Inflammatory macrophage (primary cell): ENCODE measurements around the gene TRIM3.
"Not testable (repeated sequence)": the region's sequence is repeated elsewhere in the genome, so short reads cannot be mapped to it uniquely, and the experiment has no call there.

Source experiments
- DNase-seq, 2 donors: peaks; one replicate each; pipeline ENCODE4 v3.0.0-alpha.2; 2020 to 2022
- total RNA-seq, 18 experiments: gene quantifications; one replicate each; lab custom pipeline; 2026; ENCODE audit warnings: mixed read lengths in 6 of 18, inconsistent platforms in 2 of 18; lab: John Stamatoyannopoulos, UW

TRIM3 gene
- total RNA-seq = 1.8 to 13.4 (median 6.7) reads per million in 18 experiments

DNA sequence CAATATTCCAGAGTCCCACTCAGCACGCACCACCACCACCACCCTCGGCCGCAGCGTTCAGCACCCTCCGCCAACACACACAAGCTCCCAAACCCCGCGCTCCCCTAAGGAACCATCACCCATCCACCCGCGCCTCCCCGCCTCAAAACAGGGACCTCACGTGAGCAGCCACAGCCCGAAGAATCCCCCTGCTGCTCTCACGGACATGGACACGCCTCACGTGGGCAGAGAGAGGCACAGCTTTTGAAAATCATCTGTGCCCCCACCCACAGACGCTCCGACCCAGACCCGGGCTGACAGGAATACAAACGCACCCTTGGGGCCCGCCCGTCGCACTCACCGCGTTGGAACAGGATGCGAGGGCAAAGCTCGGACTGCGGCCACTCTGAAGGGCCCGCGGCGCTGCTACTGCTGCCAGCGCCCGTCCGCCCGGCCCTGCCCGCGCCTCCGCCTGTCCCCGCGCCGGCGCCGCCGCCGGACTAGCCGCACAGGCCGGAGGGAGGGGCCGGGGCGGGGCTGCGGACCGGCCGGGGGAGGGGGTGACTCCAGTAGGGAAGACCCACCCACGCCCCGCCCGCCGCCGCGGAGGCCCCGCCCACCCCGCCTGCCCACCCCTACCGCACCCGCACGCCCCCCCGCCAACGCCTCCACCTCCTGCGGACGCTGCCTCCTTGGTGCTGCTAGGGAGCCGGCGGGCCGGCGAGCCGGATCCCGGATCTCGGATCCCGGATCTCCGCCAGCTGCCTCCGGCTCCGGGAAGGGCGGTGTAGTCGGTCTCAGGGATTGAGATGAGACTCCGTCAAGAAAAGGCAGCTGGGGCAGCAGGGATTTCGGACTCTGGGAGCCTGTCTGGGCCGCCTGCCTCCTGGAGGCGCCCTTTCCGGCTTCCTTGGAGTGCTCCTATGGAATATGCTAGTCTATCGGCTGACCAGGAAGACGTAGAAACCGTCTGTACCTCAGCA is at the start of gene TRIM3:
TSS of gene TRIM3 (minus strand) at position 491 of the 962 bp plus-strand sequence. CDS start 8,246 bp downstream, outside the sequence.
- DNase-seq = peak; percentile 59 to 75

DNA sequence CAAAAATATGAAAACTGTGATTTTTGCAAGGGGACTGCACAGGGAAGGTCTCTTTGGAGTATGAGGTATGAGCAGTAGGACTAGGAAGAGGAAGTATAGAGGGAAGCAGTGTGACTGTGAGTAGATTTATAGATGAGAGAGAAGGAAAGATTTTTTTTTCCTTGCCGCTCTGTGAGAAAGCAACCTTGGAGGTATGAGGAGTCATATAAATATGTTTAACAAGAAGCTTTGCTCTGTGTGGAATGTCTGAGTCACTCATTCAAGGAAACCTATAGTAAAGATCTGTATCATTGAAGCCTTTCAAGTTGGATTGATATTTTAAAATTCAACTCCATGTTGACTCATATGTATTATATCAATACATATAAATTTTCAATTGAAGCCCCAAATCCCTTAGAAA is 49.5 kb upstream of the TRIM3 start:
- no peak for DNase-seq

DNA sequence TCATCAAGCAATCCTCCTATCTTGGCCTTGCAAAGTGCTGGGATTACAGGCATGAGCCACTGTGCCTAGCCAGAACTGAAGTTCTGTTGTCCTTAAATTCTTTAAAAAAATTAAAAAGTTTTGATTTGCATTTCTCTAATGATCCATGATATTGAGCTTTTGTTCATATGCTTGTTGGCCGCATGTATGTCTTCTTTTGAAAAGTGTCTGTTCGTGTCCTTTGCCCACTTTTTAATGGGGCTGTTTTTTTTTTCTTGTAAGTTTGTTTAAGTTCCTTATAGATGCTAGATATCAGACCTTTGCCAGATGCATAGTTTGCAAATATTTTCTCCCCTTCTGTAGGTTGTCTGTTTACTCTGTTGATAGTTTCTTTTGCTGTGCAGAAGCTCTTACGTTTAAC is 48.2 kb upstream of the TRIM3 start:
- not testable (repeated sequence) for DNase-seq

DNA sequence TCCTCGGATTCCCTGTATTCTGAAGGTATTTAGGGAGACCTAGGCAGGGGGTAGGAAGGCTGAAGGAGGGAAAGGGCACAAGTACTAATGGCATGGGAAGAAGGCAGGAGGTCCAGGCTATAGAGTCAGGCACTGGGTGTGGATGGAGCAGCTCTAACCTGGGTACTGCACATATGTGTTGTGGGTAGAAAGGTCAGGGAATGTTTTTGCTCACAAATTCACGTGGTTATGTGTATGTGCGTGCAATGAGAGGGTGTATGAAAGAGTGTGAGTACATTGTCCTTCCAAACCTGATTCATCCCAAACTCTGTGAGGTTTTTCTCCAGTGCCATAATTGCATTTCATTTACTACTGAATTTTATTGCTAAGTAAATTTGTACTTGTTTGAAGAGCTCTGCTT is 46.5 kb upstream of the TRIM3 start:
- DNase-seq = no peak

DNA sequence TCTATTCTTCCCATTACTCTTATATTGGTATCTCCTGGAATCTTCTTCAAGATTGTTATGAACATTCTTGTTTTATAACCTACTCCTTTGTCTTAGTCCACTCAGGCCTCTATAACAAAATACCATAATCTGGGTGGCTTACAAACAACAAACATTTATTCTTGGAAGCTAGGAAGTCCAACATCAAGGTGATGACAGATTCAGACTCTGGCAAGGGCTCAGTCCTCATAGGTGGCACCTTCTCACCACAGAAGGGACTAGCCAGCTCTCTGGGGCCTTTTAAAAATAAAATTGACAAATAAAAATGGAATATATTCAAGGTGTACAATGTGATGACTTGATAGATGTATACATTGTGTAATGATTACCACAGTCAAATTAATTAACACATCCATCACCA is 43.1 kb upstream of the TRIM3 start:
- no peak for DNase-seq

DNA sequence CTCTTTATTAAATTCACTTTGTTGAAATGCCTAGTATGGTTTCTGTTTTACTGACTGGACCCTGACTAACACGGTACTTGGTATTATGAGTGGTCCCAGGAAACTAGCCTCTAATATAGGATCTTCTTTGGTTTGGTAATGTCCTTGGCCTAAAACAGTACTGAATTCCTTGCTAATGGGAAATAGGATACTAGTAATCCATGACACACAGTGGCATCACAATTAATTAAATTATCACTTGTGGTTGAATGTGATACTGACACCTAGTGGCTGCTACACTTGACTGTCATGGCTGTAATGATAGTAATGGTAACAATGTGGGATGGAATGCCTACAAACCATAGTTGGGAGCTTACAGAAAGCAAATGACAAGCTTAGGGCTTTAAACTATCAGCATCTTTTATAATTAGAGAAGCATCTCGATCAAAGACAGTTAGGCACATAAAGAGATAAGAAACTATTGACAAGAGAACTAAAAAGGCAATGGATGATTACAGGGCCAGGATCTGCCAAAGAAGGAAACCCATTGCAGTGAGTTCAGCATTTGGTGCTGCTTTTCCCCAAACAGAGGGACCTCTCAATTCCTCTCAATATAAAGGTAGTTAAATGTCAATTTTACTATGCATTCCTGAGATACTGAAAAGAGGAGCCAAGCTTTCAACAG is 32.0 kb upstream of the TRIM3 start:
- peak; percentile 27 to 49 for DNase-seq

DNA sequence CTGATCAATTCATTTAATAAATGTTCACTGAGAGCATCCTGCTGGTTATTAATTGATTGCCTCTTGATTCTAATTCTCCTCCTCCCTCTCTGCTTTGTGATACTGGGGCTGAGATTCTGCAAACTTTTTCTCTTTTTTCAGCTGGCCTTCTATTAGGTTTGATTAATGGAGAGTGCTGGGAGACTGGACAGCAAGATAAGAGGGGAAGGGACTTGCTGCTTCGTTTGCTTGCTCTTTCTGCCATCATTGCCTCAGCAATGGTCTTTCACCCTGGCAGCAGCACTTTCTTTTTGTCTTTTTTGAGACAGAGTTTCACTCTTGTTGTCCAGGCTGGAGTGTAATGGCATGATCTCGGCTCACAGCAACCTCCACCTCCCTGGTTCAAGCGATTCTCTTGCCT is 30.4 kb upstream of the TRIM3 start:
- no peak for DNase-seq

DNA sequence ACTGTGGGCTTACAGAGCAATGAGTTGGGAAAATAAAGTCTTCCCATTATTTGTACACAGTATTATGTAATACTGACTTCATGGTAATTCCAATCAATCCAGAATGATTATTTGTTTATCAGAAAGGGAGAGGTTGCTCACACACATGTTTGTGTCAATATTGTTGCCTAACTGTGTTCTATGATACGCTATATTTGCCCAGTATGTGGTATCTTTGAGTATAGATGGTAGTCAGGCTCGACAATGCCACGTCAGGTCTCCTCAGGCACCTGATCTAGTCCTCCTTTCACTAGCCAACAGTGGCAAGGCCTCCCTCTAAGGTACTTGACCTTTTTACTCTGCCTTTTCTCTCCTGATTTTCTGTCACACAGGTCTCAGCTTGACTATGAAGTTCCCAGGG is 28.6 kb upstream of the TRIM3 start:
- no peak for DNase-seq

DNA sequence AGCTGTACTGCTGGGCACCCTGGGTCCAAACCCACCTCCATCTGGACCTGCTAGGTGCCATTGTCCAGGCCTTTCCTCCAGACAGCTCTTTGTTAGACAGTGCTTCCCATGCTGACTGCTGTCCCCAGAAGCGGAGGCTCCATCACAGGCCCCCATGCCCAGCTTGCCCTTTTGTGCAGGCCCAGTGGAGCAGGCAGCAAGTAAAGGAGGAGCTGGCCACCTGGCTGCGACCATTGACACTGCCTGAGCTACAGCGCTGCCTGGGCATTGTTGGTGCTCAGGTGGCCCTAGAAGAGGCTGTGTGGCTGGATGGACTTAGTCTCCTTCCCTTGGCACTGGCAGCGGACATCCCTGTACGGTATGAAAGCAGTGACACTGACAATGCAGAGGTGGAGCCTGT is 24.8 kb upstream of the TRIM3 start:
- no peak for DNase-seq

DNA sequence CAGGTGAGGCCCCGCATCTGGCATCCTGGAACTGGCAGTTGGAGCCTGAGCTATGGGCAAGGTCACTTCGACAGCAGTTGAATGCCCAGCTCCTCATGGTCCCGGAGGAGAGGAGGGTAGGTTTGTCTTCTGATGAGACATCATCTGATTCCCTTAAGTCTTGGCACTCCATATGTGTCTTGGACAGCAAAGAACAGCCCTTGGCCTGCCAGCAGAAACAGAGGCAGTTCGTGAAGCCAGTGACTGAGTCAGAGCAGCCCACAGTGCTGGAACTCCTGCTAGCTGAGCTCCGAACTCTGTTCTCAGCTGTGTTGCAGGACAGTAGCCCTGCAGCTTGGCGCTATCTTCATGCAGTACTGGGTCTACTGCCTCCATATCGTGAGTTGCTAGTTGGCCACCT is 24.4 kb upstream of the TRIM3 start:
- DNase-seq = no peak

DNA sequence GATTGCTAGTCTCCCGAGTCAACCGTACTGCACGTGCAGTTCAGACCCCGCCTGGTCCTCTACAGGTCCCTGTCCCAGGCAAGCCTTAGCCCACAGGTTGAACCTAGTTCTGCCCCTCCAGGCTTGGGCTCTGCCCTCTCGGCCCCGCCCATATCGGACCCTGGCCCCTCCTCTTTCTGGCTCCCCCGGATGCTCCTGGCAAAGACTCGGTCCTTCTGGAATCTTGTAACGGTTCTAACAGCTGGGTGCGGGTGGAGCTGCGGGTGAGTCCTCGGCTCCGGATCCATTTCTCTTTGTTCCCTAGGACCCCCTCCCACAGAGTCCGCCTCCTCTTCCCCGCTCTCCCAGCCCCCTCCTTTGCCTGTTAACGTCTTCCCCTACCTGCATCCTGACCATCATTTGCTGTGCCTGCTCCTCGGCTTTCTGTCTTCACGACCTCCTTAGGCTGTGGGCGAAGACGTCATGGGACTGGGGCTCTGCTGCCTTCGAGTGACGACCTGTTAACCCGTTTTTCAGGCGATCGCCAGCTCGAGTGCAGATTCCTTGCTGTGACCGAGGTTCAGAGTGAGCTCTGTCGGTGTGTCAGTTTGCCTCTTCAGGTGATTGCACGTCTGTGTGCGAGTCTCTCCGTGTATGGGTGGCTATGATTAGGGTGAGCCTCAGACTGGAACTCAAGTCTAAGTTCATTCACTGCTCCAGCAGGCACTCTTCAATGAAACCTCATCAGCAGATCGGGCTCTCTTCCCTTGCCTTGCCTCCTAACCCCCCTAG is 23.5 kb upstream of the TRIM3 start, which contains the start of gene DNHD1:
TSS of gene DNHD1 (plus strand) at position 212 of the 771 bp plus-strand sequence. CDS start 936 bp downstream, outside the sequence.
- no peak for DNase-seq

DNA sequence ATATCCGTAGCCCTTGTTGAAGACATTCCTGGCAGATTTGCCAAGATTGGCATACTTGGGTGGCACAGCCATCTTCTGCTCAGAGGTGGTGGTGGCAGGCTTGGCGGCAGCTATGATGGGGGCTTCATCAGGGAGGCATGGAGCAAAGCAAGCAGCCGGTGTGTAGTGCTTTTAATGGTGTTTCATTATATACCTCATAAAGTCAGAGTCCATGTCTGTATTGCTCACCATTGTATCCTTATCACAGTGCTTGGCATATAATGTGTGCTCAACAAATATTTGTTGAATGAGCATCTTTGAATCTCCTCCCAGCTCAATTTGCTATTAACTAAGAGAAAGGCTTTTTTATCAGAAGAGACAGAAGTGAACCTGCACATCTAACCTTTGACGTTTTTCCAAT is 15.6 kb upstream of the TRIM3 start:
- no peak for DNase-seq

DNA sequence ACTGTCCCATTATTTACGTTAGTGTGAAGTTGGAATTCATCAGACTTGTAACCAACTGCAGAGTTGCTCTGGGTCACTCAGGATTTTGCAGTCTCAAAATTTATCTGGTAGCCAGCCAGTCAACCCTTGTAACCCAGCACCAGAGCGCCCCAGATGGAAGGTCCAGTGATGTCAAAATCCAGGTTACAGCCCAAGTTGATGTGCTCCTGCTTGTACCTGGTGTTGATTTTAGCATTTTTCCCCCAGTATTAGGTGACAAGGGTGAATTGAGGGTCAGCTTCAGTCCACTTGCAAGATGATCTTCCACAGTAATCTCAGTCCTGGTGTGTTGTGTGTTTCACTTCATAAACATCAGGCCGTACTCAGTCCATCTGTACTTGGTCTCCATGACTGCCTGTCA is 15.1 kb upstream of the TRIM3 start:
- DNase-seq = no peak

DNA sequence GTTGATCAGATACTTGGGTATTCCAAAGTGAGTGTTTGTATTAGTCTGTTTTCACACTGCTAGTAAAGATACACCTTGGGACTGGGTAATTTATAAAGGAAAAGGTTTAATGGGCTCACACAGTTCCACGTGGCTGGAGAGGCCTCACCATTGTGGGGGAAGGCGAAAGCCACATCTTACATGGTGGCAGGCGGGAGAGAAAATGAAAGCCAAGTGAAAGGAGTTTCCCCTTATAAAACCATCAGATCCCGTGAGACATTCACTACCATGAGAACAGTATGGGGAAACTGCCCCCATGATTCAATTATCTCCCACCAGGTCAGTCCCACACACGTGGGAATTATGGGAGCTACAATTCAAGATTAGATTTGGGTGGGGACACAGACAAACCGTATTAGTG is 14.6 kb upstream of the TRIM3 start:
- no peak for DNase-seq

DNA sequence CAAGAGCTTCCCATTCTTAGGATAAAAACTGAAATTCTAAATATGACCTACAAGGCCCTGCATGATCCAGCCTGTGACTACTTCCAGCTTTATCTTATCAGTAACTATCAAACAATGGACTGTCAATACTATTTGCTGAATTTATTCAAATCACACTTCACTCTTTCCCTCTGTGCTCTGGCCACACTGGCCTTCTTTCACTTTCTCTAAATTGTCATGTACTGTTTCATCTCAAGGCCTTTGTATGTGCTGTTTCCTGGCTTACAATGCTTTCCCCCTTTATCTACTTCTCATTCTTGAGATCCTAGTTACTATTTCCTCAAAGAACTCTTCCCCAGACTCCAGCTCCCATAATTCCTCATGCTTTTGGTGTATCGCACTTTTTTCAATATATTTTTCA is 13.2 kb upstream of the TRIM3 start:
- no peak for DNase-seq

DNA sequence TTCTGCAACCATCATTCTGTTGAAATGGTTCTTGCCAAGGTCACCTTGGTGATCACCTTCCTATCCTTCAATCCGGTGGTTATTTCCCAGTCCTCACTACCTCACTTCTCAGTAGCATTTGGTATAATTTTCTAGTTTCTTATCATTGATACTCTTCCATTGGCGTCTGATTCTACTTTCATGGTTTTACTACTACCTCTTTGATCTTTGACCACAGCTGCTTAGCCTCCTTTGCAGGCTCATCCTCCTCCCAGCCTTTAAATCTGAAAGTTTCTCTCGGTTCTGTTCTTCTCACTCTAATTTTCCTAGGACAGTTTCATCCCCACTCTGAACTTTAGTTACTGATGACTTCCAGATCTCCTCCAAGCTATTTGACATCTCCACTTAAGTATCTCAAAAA is 12.5 kb upstream of the TRIM3 start:
- DNase-seq = no peak

DNA sequence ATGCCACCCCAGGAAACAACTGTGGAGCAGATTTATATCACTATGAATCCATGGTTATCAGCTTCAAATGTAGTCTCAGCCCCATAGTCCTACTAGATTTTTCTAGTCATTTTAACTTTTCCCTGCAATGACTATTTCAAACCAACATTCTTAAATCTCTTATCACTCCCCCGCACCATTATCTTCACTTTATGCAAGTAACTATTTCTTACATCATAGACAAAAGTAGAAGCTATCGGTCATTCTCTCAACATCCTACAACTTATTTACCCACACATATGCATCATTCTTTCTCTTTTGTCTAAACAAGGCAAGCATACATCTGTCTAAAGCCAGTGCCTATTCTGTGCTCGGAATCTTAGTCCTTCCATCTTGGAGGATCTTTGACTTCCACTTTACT is 11.9 kb upstream of the TRIM3 start:
- DNase-seq = no peak

DNA sequence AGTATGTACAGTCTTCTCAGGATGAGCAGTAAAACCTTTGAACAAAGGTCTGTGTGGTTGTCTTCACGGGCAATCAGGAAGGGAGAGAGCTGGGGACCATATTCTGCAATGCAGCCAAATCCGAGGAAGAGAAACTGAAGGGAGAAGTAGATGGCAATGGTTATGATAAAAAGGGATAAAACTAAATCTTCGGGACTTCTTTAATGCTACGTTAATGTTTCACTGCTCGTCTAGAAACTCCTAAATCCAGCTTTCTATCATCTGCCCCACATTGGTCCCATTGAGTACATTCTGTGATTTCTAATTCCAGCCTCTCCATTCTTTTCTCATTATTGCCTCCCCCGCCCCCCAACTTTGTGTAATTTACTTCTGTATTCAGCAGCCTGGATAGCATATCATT is 9.3 kb upstream of the TRIM3 start:
- DNase-seq = no peak

DNA sequence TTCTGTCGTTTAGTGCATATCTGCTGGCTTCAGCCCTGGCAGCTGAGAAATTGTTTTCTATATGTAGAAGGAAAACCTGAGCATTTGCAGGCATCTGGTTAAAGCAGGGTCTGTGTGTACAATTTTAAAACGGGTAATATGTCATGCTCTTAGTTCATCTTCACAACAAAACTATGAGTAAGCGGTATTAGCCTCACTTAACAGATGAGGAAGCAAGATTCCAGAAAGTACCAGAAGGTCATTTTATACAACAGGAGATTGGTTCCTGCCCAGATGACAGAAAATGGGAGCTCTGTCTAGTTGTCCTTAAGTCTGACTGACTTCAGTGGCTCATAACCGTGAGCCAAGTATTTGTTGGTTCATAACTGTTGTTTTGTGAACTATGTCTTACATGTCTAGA is 8.7 kb upstream of the TRIM3 start:
- peak; percentile 13 to 27 for DNase-seq

DNA sequence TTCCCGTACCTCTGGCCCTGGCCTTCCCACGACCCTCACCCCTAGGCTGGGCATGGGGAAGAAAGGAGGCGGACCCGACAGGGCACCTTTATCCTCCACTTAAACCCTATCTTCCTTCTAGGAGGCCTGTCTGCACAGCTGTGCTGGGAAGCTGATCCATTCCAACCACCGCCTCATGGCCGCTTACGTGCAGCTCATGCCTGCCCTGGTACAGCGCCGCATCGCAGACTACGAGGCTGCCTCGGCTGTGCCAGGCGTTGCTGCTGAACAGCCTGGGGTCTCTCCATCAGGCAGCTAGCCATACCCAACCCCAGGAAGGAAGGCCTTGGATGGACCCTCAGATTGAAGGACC is 8.2 kb upstream of the TRIM3 start:
- no peak for DNase-seq

DNA sequence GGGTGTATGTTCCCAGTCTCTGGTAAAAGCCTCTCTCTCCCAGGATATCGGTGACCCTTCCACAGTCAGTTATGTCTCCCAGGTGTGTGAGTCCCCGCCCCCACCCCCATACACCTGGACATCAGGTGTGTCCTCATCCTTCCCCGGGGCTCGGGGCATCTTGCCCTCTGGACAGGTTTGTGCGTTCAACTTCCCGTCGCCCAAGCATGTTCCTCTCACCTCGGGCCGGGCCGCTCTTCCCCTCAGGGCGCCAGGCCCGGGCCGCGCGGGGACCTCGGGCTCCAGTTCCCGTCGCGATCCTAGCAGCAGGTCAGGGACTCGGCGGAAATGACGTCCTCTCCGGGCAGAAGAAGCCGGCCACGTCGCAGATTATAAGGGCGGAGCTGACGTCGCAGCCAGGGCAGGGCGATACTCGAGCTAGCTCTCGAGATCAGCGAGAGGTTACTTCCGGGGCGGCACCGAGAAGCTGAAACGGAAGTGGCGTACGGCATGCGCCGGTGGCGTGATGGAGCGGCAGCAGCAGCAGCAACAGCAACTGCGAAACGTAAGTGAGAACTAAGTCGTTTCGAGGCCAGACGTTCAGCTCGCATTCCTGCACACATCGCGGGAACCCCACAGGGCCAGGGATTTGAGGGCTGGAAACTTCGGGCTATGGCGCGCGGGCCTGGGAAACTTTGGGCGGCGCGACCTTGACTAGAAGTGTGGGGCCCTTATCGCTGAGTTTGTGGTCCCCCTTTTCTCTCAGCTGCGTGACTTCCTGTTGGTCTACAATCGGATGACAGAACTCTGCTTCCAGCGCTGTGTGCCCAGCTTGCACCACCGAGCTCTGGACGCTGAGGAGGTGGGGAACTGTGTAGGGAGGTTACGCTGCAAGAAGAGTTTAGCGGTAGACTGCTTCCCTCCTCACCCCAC is 7.5 kb upstream of the TRIM3 start, which contains the start of the genes ARFIP2 and TIMM10B:
TSS of gene ARFIP2 (minus strand) at position 320 of the 912 bp plus-strand sequence. CDS start 910 bp downstream, outside the sequence.
TSS of gene TIMM10B (plus strand) at position 490 of the 912 bp plus-strand sequence. CDS start at position 506, 16 bp downstream.
- DNase-seq = peak; percentile 99 to 100
